Effector CD4-positive, alpha-beta T cell (primary cell): ENCODE results near the gene PPT1.

ENCODE experiments used
- DNase-seq: peaks from one replicate; pipeline ENCODE4 v3.0.0-alpha.2; 2020

Gene PPT1

GRCh38 chr1:40092241-40092640 is 4.8 kb downstream of the PPT1 start:
- no peak for DNase-seq

- DNase-seq, result no peak
Observed at GRCh38 chr1:40090652-40091355, 6.2 kb downstream of the PPT1 start.

- peak; percentile 19 for DNase-seq
Observed at GRCh38 chr1:40084750-40085149, 12.3 kb downstream of the PPT1 start.

- DNase-seq, result no peak
Observed at GRCh38 chr1:40081871-40082270, 15.2 kb downstream of the PPT1 start.

- DNase-seq, result no peak
Observed at GRCh38 chr1:40079774-40080400, 17.2 kb downstream of the PPT1 start.

- DNase-seq, result peak; percentile 36
Observed at GRCh38 chr1:40078512-40079333, 18.3 kb downstream of the PPT1 start.

- no peak for DNase-seq
Observed at GRCh38 chr1:40076895-40077312, 20.1 kb downstream of the PPT1 start.

- DNase-seq, result no peak
Observed at GRCh38 chr1:40075266-40075665, 21.8 kb downstream of the PPT1 start.

GRCh38 chr1:40073062-40073461 is 24.0 kb downstream of the PPT1 start:
- DNase-seq, result no peak

- DNase-seq, result no peak
Observed at GRCh38 chr1:40072142-40072541, 24.9 kb downstream of the PPT1 start.

- DNase-seq, result no peak
Observed at GRCh38 chr1:40067851-40068250, 29.2 kb downstream of the PPT1 start.

GRCh38 chr1:40067023-40067422 is 30.0 kb downstream of the PPT1 start:
- no peak for DNase-seq

GRCh38 chr1:40064797-40065499 is 32.1 kb downstream of the PPT1 start:
- no peak for DNase-seq

GRCh38 chr1:40059960-40060750 is 36.9 kb downstream of the PPT1 start:
- DNase-seq, result no peak

GRCh38 chr1:40059338-40059959 is 37.6 kb downstream of the PPT1 start:
- DNase-seq, result no peak

GRCh38 chr1:40058453-40059337 is 38.4 kb downstream of the PPT1 start:
- DNase-seq, result no peak

GRCh38 chr1:40058097-40058452 is 39.0 kb downstream of the PPT1 start:
- no peak for DNase-seq

- DNase-seq, result no peak
Observed at GRCh38 chr1:40057310-40058030, 39.6 kb downstream of the PPT1 start.

GRCh38 chr1:40056519-40057309 is 40.3 kb downstream of the PPT1 start:
- no peak for DNase-seq
